MG63 (cell line): Measurements from ENCODE around the gene PSEN1. TPM values are rescaled to one million over a fixed set of nuclear protein-coding genes. Genes with fewer than 3 reads are reported as not detected.
"Not testable (repeated sequence)": the region's sequence is repeated elsewhere in the genome, so short reads cannot be mapped to it uniquely, and the experiment has no call there.

Experiments
- DNase-seq: peaks from one replicate; pipeline ENCODE4 v3.0.0-alpha.2; 2020
- H3K27me3 ChIP-seq: fragments of 250-450 bp; sonication (Bioruptor Pico); 2 replicates; pipeline ENCODE4 v1.5.1; 2020; ENCODE audit warnings: mild to moderate bottlenecking, moderate library complexity
- H3K36me3 ChIP-seq: fragments of 250-450 bp; sonication (Bioruptor Pico); 2 replicates; pipeline ENCODE4 v1.5.1; 2020; ENCODE audit warnings: mild to moderate bottlenecking, moderate library complexity
- H3K4me3 ChIP-seq: fragments of 250-450 bp; sonication (Bioruptor Pico); 2 replicates; pipeline ENCODE4 v1.5.1; 2020; ENCODE audit warnings: mild to moderate bottlenecking, moderate library complexity
- H3K9me3 ChIP-seq: fragments of 250-450 bp; sonication (Bioruptor Pico); 2 replicates; pipeline ENCODE4 v1.5.1; 2020; ENCODE audit warnings: mild to moderate bottlenecking, moderate library complexity
- total RNA-seq: library from RNA; depleted of rRNA; stranded (reverse); fragments of >200 nt; shearing (Covaris generic); gene quantifications from 2 replicates; pipeline ENCODE4 v1.2.3, GENCODE V29; 2014; ENCODE audit warnings: low replicate concordance

PSEN1 gene
- total RNA-seq, 1 experiment from 2014 or later: 13.7 TPM

DNA sequence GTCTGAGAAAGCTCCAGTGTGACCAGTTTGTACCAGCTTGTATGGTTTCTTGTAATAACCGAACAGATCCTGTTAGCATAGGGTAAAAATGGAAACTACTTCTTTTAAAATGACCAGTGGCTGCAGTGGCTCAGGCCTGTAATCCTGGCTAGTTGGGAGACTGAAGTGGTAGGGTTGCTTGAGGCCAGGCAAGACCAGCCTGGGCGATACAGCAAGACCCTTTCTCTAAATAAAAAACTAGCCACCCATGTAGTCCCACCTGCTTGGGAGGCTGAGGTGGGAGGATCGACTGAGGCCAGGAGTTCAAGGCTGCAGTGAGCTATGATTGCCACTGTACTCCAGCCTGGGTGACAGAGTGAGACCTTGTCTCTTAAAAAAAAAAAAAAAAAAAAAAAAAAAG lies 7.3 kb downstream of the PSEN1 start:
- H3K4me3 ChIP-seq: no peak overlapping the region
- H3K9me3 ChIP-seq: no peaks in the 10 kb centered on the region
- DNase-seq: no peak
- H3K27me3 ChIP-seq: no peaks in the 10 kb centered on the region
- no peaks in the 10 kb centered on the region for H3K36me3 ChIP-seq

DNA sequence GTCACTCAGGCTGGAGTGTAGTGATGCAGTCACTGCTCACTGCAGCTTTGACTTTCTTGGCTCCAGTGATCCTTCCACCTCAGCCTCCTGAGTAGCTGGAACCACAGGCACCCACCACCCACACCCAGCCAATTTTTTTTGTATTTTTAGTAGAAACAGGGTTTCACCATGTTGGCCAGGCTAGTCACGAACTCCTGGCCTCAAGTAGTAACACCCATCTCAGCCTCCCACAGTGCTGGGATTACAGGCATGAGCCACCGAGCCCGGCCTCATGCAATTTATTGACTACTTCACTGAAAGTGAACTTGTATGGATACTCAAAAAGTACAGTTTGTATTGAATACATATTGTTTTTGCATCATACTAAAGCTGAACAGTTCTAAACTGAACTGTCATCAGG lies 9.1 kb downstream of the PSEN1 start:
- H3K9me3 ChIP-seq: no peaks in the 10 kb centered on the region

DNA sequence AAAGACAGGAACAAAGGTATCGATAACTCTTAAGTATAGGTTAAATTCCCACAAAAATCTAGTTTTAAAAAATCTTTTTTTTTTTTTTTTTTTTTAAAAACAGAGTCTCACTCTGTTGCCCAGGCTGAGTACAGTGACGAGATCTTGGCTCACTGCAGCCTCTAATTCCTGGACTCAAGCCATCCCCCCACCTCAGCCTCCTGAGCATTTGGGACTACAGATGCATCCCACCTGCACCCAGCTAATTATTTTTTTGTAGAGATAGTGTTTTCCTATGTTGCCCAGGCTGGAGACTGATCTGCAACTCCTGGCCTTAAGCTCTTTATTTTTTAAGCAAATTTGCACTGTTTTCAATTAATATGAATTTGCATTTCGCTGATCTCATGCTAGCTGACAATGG lies 9.8 kb downstream of the PSEN1 start:
- H3K9me3 ChIP-seq: no peaks in the 10 kb centered on the region
- no peak for DNase-seq
- no peak overlapping the region for H3K4me3 ChIP-seq
- H3K36me3 ChIP-seq: peaks cover 3% of the 10 kb centered on the region; the same call in 1 of the 2 replicates
- H3K27me3 ChIP-seq: no peaks in the 10 kb centered on the region

More for the DNA sequence above, 9.1 kb downstream of the PSEN1 start:
- no peak for DNase-seq
- no peak overlapping the region for H3K4me3 ChIP-seq
- H3K36me3 ChIP-seq: peaks cover 3% of the 10 kb centered on the region; the same call in 1 of the 2 replicates
- no peaks in the 10 kb centered on the region for H3K27me3 ChIP-seq

DNA sequence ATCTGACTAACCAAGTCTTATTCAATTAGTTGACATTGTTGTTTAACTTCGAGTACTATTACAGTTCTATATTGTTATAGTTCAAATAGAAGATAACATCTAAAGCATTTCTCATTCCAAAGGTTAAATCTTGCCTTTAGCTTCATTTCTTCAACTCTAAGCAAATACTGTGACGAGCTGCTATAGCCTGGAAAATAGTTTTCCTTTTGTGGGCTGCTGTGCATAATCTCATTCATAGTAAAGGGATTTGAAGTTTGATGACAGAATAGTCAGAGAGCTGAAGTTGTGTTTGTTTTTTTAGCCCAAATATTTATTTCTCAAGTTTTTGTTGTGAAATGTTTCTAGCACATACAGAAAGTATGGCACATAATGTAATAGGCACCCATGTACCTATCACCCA lies 13.4 kb downstream of the PSEN1 start:
- H3K27me3 ChIP-seq: no peaks in the 10 kb centered on the region
- no peak for DNase-seq
- H3K4me3 ChIP-seq: no peak overlapping the region
- peaks cover 3% of the 10 kb centered on the region; the same call in 1 of the 2 replicates for H3K36me3 ChIP-seq
- H3K9me3 ChIP-seq: no peaks in the 10 kb centered on the region

DNA sequence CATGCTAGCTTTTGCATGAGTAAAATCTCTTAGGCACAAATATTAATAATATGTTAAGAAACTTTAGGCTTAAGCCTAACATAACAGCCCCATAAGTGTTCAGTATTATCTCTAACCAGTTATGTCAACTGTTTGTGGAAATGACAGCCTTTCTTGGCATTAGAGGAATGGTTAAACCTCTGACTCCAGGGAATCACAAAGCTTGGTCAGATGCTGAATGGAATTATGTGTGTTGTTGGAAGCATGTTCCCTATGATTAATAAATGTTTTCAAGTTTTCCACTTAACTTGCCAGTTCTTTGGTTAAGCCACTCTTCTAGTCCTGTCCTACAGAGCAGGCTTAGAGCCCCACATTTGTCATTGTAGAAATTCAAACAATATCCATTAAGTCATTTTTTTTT lies 17.0 kb downstream of the PSEN1 start:
- no peaks in the 10 kb centered on the region for H3K27me3 ChIP-seq
- H3K4me3 ChIP-seq: no peak overlapping the region
- DNase-seq: no peak
- H3K36me3 ChIP-seq: peaks cover 3% of the 10 kb centered on the region; the same call in 1 of the 2 replicates
- no peaks in the 10 kb centered on the region for H3K9me3 ChIP-seq

DNA sequence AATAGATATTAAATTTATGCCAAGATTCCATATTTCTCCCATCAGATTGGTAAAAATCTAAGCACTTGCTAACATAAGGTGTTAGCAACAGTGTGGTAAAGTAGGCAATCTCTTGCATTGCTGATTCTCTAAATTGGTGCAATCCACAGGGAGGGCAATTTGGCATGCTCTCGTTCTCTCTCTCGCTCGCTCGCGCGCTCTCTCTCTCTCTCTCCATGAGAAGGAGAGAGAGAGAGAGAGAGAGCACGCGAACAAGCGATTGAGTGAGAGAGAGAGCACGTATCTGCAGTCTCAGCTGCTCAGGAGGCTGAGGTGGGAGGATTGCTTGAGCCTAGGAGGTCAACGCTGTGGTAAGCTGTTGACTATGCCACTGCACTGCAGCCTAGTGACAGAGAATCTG lies 25.9 kb downstream of the PSEN1 start:
- no peak for DNase-seq
- Histone ChIP-seq H3K27me3 (no peaks in the 10 kb centered on the region), H3K36me3 (no peaks in the 10 kb centered on the region), H3K4me3 (no peak overlapping the region), H3K9me3 (no peaks in the 10 kb centered on the region)

DNA sequence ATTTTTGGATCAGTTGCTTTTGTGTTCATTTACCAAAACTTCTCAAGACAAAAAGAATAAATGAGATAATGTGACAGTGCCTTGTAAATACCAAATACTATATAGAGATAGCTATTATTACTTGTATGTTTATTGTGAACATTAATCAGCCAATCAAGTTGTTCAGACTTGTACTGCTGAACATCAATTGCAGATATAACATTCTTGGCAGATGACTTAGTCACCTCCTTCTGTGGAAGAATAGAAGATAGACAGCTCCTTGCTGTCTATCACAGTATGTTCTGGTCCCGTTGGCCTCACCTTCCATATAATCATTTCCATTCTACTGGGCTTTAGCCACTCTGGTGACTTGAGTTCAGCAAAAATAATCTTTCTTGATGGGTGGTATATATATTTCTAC lies 30.1 kb downstream of the PSEN1 start:
- no peak for DNase-seq
- no peaks in the 10 kb centered on the region for H3K27me3 ChIP-seq
- no peak overlapping the region for H3K4me3 ChIP-seq
- no peaks in the 10 kb centered on the region for H3K9me3 ChIP-seq
- no peaks in the 10 kb centered on the region for H3K36me3 ChIP-seq

DNA sequence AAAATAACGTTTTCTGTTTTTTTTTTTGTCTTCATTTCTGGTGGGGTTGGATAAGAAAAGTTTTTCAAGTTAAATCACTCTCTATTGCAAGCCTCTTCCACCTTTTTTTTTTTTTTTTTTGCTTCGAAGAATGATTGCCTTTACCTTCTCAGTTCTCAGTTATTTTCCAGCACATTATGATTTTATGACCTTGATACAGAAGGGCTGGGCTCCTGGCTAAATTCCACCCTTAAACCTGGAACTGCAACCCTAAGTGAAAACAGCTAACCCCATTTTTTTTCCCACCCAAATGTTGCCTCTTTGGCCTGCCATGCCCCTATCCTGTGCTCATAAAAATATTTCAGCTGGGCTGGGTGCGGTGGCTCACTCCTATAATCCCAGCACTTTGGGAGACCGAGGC lies 31.4 kb downstream of the PSEN1 start:
- Histone ChIP-seq H3K27me3 (no peaks in the 10 kb centered on the region), H3K9me3 (no peaks in the 10 kb centered on the region), H3K4me3 (no peak overlapping the region), H3K36me3 (no peaks in the 10 kb centered on the region; the same call in 1 of the 2 replicates)
- DNase-seq: no peak

DNA sequence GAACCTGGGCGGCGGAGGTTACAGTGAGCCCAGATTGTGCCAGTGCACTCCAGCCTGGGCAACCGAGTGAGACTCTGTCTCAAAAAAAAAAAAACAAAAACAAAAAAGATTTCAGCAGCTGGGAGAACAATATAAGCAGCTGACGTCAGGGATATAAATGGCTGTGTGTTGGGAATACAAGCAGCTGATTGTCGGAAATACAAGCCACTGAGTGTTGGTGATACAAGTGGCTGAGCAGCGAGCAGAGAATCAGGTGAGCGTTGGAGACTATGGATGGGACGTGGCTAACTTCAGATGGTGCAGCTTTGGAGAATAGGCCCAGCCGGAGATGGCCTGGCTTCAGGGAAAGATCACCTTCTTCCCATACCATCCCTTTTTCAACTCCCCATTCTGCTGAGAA lies 32.0 kb downstream of the PSEN1 start:
- Histone ChIP-seq H3K27me3 (no peaks in the 10 kb centered on the region), H3K4me3 (no peak overlapping the region), H3K9me3 (no peaks in the 10 kb centered on the region), H3K36me3 (no peaks in the 10 kb centered on the region; the same call in 1 of the 2 replicates)
- no peak for DNase-seq

DNA sequence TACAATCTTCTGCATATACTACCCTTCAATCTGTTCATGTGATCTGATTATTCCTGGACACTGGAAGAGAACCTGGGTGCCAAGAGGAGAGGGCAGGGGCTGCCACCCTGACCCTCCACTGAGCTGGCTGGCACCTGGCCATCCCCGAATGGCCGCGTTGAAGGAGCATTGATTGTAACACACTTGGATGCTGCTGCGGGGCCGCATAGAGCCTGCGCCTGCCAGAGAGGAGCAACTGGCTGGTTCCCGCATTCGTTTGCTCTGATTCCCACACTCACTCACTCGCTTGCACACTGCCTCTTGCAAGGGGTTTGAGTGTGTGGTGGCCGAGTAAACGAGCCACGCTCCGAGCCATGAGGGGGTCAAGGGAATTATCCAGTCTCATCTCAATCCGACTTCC lies 32.4 kb downstream of the PSEN1 start:
- Histone ChIP-seq H3K27me3 (no peaks in the 10 kb centered on the region), H3K36me3 (peaks cover 3% of the 10 kb centered on the region; the same call in 1 of the 2 replicates), H3K4me3 (no peak overlapping the region), H3K9me3 (no peaks in the 10 kb centered on the region)
- no peak for DNase-seq

DNA sequence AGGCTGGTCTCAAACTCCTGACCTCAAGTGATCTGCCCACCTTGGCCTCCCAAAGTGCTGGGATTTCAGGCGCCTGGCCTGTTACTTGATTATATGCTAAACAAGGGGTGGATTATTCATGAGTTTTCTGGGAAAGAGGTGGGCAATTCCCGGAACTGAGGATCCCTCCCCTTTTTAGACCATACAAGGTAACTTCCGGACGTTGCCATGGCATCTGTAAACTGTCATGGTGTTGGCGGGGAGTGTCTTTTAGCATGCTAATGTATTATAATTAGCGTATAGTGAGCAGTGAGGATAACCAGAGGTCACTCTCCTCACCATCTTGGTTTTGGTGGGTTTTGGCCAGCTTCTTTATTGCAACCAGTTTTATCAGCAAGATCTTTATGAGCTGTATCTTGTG lies 33.5 kb downstream of the PSEN1 start:
- not testable (repeated sequence) for H3K4me3 ChIP-seq, DNase-seq, H3K9me3 ChIP-seq, H3K27me3 ChIP-seq, H3K36me3 ChIP-seq

DNA sequence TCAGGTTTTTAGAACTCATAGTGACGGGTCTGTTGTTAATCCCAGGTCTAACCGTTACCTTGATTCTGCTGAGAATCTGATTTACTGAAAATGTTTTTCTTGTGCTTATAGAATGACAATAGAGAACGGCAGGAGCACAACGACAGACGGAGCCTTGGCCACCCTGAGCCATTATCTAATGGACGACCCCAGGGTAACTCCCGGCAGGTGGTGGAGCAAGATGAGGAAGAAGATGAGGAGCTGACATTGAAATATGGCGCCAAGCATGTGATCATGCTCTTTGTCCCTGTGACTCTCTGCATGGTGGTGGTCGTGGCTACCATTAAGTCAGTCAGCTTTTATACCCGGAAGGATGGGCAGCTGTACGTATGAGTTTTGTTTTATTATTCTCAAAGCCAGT lies 34.4 kb downstream of the PSEN1 start:
- Histone ChIP-seq H3K27me3 (no peaks in the 10 kb centered on the region), H3K36me3 (peaks cover 3% of the 10 kb centered on the region; the same call in 1 of the 2 replicates), H3K4me3 (no peak overlapping the region), H3K9me3 (no peaks in the 10 kb centered on the region)
- no peak for DNase-seq

DNA sequence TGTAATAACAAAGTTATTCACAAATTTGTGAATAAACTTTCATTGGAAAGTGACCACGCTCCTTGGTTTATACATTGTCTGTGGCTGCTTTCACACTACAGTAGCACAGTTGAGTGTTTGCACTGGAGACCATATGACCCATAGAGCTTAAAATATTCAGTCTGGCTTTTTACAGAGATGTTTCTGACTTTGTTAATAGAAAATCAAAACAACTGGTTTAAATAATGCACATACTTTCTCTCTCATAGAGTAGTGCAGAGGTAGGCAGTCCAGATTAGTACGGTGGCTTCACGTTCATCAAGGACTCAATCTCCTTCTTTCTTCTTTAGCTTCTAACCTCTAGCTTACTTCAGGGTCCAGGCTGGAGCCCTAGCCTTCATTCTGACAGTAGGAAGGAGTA lies 36.2 kb downstream of the PSEN1 start:
- Histone ChIP-seq H3K36me3 (peaks cover 3% of the 10 kb centered on the region; the same call in 1 of the 2 replicates), H3K9me3 (no peaks in the 10 kb centered on the region), H3K4me3 (no peak overlapping the region), H3K27me3 (no peaks in the 10 kb centered on the region)
- no peak for DNase-seq

DNA sequence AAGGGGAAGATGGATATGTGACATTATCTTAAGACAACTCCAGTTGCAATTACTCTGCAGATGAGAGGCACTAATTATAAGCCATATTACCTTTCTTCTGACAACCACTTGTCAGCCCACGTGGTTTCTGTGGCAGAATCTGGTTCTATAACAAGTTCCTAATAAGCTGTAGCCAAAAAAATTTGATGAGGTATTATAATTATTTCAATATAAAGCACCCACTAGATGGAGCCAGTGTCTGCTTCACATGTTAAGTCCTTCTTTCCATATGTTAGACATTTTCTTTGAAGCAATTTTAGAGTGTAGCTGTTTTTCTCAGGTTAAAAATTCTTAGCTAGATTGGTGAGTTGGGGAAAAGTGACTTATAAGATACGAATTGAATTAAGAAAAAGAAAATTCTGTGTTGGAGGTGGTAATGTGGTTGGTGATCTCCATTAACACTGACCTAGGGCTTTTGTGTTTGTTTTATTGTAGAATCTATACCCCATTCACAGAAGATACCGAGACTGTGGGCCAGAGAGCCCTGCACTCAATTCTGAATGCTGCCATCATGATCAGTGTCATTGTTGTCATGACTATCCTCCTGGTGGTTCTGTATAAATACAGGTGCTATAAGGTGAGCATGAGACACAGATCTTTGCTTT lies 36.9 kb downstream of the PSEN1 start:
- H3K9me3 ChIP-seq: no peaks in the 10 kb centered on the region
- no peaks in the 10 kb centered on the region for H3K27me3 ChIP-seq
- H3K36me3 ChIP-seq: peaks cover 3% of the 10 kb centered on the region; the same call in 1 of the 2 replicates
- no peak overlapping the region for H3K4me3 ChIP-seq
- DNase-seq: no peak

DNA sequence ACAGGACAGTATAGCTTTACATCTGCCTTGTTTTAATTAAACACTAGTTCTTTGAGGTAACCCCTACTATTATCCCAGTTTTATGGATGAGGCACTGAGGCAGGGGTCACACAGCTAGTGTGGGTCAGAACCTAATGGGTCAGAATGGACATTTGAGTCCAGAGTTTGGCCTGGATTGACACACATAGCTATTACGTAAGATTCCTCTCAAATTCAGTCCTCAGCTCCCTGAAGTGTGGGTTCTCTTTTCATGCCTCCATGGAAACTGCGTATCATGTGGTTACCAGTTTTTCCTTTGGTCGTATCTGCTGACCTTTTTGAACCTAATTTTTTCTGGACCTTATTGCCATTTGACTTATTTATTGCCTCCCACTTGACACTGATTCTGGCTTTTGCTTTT lies 40.4 kb downstream of the PSEN1 start:
- no peak for DNase-seq

DNA sequence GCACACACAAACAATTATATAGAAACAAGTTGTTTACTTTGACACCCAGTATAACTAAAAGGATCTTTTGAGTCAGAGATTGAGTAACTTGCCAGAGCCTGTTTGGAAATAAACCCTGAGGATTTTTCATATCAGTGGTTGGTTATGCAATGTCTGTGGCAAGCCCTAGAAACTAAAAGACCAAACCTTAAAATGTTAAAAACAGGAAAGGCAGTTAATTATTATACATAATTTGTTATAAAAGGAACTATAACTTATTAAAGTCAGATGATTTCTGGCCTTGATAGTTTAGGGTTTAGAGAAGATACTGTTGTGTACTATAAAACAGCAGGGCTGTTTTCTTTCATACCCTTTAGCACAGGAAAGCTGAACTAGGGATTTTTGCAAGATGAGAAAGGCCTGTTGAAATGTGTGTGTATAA lies 44.1 kb downstream of the PSEN1 start:
- no peaks in the 10 kb centered on the region for H3K27me3 ChIP-seq
- DNase-seq: no peak
- no peak overlapping the region for H3K4me3 ChIP-seq
- H3K9me3 ChIP-seq: no peaks in the 10 kb centered on the region
- no peaks in the 10 kb centered on the region for H3K36me3 ChIP-seq

More for the DNA sequence above, 40.4 kb downstream of the PSEN1 start:
- Histone ChIP-seq H3K36me3 (peaks cover 3% of the 10 kb centered on the region; the same call in 1 of the 2 replicates), H3K27me3 (no peaks in the 10 kb centered on the region), H3K9me3 (no peaks in the 10 kb centered on the region), H3K4me3 (no peak overlapping the region)

DNA sequence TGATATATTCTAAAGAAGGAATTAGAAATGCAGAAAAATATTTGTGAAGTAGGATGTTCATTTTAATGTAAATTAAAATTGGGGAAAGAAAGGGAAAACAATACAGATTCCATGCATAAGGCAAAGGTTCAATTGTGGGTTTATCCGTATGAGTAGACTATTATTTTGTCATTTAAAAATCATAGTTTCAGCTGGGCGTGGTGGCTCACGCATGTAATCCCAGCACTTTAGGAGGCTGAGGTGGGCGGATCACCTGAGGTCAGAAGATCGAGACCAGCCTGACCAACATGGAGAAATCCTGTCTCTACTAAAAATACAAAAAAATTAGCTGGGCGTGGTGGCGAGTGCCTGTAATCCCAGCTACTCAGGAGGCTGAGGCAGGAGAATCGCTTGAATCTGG lies 44.7 kb downstream of the PSEN1 start:
- H3K4me3 ChIP-seq, DNase-seq, H3K36me3 ChIP-seq, H3K27me3 ChIP-seq, H3K9me3 ChIP-seq: not testable (repeated sequence)

DNA sequence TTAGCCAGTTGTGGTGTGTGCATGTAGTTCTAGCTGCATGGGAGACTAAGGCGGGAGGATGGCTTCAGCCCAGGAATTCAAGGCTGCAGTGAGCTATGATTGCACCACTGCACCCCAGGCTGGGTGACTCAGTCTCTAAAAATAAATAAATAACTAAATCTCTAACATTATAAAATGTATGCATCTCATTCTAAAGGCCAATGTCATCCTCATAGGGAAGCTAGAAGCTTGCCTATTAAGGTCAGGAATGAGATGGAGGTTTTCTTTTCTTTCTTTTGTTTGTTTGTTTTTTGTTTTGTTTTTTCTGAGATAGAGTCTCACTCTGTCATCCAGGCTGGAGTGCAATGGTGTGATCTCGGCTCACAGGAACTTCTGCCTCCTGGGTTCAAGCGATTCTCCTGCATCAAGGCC lies 52.2 kb downstream of the PSEN1 start:
- peak; percentile 76 for DNase-seq

More for the DNA sequence above, 52.2 kb downstream of the PSEN1 start:
- Histone ChIP-seq H3K27me3 (no peaks in the 10 kb centered on the region), H3K9me3 (no peaks in the 10 kb centered on the region), H3K36me3 (peaks cover 3% of the 10 kb centered on the region; the same call in 1 of the 2 replicates), H3K4me3 (no peak overlapping the region)
